NK-92 (cell line): ENCODE results near the gene PCGF3.
"Not testable (repeated sequence)": the region's sequence is repeated elsewhere in the genome, so short reads cannot be mapped to it uniquely, and the experiment has no call there.

Experiments used
- DNase-seq: peaks from one replicate; lab custom pipeline; 2025; ENCODE audit not compliant: unreplicated experiment; lab: John Stamatoyannopoulos, UW

PCGF3 gene

DNA sequence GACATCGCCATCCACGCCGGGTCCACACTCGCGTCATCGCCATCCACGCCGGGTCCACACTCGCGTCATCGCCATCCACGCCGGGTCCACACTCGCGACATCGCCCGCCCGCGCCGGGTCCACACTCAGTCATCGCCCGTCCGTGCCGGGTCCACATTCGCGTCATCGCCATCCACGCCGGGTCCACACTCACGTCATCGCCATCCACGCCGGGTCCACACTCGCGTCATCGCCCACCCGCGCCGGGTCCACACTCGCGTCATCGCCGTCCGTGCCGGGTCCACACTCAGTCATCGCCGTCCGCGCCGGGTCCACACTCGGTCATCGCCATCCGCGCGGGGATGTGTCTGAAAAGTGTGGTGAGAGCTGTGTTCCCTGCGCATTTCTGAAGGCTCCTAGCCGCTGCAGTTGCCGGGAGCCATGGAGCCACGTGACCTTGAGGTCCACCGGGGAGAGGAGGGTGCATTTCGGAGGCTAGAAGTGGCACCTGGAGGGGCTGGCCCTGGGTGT, 17.3 kb downstream of the PCGF3 start:
- no peak for DNase-seq

DNA sequence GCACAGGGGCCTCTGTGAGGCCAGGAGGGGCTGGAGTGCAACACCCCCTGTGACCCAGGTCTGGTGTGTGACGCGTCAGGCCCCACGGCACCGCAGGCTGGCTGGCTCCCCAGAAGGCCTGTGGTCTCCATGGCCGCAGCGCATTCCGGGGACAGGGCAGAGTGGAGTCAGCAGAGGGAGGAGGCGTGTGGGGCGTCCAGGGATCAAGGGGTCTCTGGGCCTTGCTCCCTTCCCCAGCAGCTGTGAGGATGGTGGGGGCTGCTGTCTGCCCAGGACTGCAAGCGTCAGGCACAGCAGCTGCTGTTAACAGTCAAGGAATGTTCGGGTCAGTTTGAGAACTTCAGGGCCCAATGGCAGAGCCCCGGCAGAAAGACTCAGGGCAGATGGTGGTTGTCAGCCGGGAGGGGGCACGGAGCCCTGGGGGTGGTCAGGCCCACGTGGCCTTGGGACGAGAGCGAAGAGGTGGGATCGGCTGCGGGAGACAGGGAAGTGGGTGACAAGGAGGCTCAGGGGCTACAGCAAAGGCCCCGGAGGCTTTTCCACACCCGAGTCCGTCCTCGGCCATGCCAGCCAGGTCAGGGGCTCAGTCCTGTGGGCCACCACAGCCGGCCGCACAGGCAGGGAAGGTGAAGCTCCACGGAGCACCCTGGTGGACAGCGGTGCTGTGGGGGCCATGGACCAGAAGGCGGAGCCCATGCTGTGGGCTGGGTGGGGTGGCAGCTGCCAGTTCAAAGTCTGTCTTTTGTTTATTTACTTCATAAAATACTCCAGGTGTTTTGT, 18.3 kb downstream of the PCGF3 start:
- DNase-seq: no peak

DNA sequence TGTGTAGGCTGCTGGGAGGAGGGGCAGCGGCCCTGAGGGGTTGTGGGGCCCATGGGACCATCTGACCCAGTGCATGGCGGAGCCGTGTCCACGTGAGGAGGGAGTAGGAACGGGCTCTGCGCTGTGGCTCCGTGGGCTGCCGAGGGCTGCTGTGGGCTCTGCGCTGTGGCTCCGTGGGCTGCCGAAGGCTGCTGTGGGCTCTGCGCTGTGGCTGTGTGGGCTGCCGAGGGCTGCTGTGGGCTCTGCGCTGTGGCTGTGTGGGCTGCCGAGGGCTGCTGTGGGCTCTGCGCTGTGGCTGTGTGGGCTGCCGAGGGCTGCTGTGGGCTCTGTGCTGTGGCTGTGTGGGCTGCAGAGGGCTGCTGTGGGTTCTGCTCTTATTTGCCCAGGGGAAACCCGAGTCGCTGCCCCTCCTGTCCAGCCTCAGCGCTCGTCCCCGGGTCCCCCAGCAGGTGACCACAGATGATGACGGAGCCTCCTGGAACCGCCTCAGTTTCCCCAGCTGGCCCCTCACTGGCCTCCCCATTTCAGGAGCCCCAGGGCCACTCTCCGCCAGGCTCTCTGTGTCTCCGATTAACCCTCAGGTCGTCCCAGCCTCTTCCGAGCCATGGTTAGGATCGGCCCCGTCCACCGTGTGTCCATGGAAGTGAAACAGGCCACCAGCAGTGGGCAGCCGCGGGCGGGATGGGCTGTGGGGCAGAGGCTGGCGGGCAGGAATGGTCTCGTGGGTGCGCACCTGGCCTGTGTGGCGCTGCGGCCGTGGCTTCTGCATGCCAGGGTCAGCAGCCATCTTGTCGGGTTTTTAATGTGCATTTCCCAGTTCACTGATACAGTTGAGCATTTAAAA, 20.0 kb downstream of the PCGF3 start:
- DNase-seq: no peak

DNA sequence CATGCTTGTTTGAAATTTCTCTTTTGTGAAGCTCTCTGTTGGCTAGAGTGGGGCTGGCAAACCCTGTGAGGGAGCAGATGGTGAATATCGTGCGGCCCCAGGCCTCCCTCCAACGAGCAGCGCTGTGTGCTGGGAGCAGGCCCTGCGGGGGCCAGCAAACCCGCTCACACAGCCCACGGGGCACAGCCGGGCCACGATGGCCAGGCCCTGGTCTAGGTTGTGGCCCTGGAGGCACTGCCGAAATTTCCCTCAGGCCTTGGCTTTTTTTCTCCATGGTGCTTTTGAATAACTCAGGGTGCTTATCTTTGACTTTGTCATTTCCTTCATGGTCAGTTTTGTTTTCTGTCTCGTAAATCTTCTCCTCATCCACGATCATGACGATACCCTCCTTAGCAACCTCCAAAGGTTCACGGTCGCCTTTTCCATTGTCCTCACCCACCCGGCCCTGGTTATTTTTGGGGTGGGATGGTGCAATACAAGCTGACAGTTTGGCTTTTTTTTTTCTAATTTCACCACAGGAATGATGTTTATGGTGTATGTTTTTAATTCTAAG, 20.7 kb downstream of the PCGF3 start:
- no peak for DNase-seq

DNA sequence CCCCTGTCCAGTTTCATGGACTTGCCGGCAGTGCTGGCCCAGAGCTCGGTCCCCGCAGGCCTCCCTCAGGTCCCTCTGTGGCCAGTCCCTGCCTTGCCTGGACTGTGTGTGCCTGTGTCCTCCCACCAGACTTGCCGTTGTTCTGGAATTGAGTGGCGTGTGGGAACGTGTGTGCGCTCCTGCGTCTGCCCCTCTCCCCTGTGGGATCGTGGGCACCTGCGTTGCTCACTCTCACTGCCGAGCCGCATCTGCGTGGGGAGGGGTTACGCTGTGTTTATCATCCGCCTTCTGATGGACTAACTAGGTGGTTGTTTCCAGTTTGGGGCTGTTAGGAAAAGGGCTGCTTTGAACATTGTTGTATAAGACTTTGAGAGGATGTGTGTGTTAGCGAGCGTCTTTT, 21.2 kb downstream of the PCGF3 start:
- DNase-seq: no peak

DNA sequence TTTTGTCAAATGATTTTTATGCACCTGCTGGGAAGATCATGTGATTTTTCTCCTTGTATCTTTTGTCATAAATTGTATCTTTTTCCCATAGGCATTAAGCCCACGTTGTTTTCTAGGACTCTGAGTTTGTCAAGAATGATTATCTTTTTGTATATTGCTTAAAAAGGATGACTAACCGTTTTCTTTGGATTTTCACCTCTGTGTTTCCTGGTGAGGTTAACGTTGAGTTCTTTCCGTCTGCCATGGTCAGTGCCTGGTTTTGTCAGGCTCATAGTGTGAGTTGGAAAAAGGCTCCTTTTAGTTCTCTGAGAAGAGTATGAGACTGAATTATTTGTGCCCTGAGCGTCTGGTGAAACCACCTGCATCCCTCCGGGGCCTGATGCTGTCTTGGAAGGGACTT, 21.9 kb downstream of the PCGF3 start:
- no peak for DNase-seq

DNA sequence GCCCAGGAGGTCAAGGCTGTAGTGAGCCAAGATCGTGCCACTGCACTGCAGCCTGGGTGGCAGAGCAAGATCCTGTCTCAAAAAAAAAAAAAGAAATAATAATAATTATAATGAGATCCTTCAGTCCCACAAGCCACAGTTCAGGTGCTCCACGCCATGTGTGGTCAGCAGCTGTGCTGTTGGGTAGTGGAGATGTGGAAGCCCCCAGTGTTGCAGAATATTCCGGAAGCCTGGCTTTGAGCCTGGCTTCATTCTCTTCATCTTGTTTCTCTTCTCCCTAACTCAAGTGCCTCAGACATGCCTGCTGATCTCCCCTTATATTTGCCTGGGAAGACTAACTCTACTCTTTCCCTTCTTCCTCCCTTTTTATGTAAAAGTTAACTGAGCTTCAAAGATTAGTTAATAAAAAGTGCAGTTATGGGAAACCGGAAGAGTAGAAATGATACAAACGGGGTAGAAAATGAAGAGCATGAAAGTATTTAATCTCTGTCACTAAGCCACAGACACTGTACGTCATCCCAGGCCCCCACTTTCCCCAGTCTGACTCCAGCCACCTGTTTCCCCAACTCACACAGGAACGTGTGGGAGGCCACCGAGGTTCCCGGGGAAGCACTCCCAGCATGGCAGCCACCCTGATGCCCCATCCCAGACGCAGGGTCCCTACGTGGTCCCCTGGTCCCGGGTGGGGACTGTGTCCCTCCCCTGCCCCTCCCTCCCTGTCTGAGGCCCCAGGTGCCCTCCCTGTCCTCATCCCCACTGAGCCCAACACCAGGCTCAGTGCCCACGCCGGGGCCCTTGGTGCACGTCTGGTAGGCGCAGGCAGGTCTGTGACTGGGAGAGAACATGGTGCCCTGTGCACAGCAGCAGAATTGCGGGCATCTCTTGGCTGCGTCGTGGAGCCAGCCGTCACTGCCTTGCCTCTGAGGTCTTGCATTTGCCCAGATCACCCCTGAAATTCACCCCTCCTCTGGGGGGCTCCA, 24.0 kb downstream of the PCGF3 start:
- DNase-seq: no peak

DNA sequence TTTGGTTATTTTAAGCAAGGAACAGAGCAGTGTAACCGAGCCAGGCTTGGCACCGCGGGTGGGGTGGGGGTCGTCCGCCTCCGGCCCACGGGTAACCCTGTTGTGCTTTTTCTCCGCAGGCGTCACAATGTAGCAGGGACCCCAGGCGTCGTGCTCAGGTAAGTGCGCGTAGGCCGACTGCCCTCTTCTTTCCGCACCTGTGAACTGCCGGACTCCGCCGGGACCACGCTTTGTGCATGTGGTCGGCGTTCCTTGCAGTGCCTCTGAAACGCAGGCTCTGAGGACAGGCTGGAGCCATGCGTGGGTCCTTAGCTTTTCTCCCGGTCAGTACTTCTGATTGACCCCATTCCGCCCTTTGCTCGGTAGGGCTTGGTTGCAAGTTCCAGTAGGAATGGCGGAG, 24.9 kb downstream of the PCGF3 start:
- DNase-seq: no peak

DNA sequence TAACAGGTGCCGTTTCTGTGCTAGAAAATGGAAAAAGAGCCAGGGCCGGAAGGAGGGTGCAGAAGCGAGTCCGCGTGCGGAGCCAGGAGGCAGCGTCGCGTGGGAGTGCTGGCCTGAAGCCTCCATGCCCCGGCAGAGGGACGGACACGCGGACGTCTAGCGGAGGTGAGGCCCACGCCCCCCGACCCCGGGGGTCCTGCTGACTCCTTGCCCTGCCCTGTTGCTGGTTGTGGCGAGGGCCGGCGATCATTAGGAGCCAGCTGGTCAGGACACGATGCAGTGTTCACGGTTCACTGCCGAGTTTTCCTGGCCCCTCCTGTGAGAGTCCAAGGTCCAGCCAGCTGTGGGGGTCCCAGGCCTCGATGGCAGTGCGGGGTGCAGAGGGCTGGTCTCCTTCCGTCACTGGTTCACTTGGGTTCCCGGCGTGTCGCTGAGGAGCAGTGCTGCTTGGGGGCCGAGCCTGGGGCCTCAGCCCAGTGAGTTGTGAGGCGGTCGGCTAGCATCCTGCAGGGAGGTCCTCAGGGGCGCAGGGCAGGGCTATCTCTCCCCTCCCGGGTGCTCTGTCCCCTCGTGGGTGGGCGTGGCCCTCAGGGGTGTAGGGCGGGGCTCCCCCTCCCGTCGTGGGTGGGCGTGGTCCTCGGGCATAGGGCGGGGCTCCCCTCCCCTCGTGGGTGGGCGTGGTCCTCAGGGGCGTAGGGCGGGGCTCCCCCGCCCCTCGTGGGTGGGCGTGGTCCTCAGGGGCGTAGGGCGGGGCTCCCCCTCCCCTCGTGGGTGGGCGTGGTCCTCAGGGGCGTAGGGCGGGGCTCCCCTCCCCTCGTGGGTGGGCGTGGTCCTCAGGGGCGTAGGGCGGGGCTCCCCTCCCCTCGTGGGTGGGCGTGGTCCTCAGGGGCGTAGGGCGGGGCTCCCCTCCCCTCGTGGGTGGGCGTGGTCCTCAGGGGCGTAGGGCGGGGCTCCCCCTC, 25.6 kb downstream of the PCGF3 start:
- DNase-seq: not testable (repeated sequence)

DNA sequence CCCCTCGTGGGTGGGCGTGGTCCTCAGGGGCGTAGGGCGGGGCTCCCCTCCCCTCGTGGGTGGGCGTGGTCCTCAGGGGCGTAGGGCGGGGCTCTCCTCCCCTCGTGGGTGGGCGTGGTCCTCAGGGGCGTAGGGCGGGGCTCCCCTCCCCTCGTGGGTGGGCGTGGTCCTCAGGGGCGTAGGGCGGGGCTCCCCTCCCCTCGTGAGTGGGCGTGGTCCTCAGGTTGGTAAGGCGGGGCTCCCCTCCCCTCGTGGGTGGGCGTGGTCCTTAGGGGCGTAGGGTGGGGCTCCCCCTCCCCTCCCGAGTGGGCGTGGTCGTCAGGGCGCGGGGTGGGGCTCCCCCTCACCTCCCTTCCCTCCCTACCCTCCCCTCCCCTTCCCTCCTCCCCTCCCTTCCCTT, 26.3 kb downstream of the PCGF3 start:
- not testable (repeated sequence) for DNase-seq

DNA sequence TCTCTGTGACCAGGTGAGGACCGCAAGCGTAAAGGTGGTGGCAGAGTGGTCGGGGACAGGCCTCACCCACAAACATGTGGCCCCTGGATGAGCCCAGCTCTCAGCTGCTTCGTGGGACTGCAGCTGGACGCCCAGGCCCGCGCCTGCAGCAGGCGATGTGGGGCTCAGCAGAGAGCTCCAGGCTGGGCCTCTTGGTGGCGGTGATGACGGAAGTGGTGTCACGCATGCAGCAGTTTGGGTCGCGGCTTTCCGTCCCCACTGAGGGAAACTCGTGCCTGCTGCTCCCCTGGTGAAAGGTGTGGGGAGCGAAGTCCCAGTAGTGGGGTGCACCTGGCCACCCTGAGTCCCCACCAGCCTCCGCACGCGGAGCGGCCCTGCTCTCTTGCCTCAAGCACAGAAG, 26.9 kb downstream of the PCGF3 start:
- no peak for DNase-seq

DNA sequence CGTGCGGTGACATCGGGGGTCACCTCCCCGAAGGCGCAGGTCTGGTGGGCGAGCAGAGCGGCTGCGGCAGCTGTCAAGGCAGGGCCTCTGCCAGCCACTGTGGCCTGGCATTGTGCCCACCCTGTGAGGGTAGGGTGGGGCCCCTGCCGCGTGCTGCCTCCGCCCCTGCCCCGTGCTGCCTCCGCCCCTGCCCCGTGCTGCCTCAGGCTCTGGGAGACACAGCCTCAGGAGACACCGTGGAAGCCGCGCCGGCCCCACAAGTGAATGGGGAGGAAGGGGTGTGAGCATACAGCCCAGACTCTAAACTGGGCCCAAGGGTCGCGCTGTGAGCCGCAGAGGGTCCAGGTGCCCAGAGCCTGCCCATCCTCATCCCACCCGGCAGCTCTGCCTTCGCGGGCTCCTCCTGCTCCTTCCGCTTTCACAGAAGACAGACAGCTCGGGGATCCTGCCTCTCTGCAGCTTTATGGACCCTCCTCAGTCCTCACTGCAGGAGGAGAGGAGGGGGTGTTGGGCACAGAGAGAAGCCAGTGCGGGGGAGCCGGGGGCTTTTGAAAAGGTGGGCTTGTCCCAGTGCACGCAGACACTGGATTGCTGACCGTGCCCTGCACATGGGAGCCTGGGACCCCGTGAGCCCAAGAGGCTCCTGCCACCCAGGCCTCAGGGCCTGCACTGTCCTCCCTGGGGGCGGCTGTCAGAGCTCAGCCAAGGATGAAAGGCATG, 27.4 kb downstream of the PCGF3 start:
- no peak for DNase-seq

DNA sequence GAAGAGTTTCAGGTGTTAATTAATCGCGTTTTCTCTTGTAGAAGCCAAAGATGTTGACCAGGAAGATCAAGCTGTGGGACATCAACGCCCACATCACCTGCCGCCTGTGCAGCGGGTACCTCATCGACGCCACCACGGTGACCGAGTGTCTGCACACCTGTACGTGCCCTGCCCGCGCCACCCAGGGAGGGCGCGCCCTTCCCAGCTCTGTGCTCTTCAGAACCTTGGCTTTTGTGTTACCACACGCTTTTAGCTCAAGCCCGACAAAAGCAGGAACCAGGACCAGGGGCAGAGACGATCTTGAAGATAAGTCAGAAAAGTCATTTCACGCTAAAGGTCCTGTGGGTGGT, 28.0 kb downstream of the PCGF3 start:
- no peak for DNase-seq

DNA sequence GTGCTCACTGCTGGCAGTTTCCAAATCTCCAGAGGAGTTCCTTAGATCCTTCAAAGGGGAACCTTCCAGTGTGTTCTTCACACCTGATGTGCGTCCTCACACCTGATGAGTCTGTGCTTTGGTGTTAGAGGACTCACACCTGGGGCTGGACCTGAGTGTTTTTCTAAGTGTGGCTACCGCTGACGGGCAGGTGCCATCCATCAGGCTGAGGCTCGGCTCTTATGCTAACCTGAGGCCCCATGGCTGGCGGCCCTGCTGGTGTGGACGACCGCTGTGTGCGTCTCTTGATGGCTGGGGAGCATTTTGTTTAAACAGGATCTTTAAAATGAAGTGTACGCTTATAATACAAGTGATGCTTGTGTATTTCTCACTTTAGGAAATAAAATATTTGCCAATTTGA, 28.4 kb downstream of the PCGF3 start:
- no peak for DNase-seq

DNA sequence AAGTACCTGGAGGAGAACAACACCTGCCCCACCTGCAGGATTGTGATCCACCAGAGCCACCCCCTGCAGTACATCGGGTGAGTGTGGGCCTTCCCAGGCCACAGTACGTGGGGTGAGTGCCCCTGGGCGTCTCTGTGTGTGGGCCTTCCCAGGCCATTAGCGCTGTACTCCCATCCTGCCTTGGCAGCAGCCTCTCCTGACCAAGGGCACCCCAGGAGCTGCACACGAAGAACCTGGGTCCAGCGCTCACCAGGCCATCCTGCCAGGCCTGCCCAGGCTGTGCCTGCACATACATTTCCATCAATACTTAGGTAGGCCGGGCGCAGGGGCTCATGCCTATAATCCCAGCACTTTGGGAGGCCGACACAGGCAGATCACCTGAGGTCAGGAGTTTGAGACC, 29.3 kb downstream of the PCGF3 start:
- DNase-seq: no peak

DNA sequence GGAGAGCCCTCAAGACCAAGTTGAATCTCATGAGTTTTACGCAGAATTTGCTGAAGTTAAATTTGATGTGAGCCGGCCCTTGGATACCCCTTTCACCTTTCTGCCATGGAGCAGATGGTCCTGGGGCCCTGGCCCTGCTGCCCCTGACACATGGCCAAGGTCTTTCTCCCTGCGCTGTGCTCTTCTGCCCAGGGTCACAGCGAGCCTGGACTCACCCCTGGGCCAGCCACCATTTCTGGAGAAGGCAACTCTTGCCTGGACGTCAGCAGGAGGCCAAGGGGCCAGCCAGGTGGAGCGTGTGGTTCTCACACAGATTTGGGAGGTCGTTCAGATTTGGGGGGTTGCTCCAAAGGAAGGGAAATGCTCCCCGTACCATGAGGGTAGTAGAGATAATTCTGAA, 30.0 kb downstream of the PCGF3 start:
- no peak for DNase-seq

DNA sequence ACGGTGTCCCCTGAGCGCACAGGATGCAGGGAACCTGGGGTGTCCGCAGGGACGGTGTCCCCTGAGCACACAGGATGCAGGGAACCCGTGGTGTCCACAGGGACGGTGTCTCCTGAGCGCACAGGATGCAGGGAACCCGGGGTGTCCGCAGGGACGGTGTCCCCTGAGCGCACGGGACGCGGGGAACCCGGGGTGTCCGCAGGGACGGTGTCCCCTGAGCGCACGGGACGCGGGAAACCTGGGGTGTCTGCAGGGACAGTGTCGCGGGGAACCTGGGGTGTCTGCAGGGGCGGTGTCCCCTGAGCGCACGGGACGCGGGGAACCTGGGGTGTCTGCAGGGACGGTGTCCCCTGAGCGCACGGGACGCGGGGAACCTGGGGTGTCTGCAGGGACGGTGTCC, 30.9 kb downstream of the PCGF3 start:
- DNase-seq: not testable (repeated sequence)

DNA sequence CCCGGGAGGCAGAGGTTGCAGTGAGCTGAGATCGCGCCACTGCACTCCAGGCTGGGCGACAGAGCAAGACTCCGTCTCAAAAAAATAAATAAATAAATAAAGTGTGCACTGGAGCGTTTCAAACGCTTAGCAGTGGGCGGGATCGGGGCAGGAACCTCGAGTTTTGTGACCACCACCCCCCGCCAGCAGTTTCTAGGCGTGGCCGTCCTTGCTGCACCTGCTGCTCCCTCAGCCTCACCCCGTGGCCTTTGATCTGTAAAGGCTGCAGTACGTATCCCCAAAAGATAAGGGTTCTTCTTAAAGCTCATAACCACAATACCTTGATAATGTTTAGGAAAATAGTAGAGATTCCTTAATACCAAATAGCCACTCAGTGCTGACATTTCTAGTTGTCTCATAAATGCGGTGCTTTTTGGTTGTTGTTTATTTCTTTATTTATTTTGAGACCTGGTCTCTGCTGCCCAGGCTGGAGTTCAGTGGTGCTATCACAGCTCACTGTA, 33.2 kb downstream of the PCGF3 start:
- DNase-seq: no peak

DNA sequence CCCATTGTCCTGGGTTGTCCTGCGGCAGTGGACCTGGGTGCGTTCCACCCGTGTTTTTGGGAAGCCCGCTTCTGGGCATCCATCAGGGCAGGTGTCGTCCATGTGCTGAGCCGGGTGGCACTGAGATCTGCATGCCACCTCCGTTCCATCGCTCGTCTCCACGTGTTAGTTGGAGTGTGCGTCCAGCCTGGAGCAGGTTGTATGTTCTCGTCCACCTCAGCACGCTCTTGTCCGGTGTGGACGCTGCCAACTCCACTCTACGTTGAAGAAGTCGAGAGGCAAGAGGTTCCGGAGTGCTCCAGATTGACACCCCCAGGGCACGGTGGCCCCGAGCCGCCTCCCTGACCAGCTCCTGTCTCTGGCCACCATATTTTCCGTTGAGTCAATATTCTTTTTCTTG, 33.9 kb downstream of the PCGF3 start:
- DNase-seq: no peak
